Left renal pelvis (tissue), 4 donors: ENCODE results near the gene MCRIP1. TPM values are rescaled to one million over a fixed set of nuclear protein-coding genes. Genes with fewer than 3 reads are reported as not detected.

Source experiments
- DNase-seq, 4 donors: peaks; one replicate each; pipeline ENCODE4 v3.0.0-alpha.2; 2013; ENCODE audit warnings: low read depth in 4 of 4, low spot score in 3 of 4
- polyA plus RNA-seq, 4 donors: library from polyadenylated mRNA; unstranded; fragments of 120-200 nt; gene quantifications; one replicate each; pipeline ENCODE4 v1.2.1, GENCODE V29; 2013; ENCODE audit not compliant: insufficient read length in 4 of 4

The MCRIP1 gene
- polyA plus RNA-seq, 4 donors = 76.5 to 114 (median 90.4) TPM

DNA sequence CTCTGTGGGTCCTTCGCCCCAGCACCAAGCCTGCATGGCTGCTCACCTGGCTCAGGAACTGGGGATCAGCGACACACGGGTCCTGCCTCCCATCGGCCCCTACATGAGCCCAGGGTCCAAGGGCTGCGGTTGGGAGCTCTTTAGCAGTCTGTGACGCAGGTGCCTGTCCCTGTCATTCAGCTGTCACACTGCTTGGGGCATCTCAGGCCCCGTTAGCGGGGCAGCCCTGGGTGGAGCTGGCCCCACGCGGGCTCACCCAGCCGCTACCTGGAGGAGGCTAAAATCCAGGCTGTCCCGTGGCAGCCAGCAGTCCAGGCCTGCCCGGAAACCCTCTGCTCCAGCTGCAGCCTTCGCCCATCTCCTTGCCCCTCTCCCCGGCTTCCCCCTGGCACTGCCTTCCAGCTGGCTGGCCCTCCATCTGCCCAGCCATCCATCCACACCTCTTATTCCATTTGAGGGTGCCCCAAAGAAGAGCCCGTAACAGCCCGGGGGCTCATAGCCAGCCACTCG, 25.8 kb downstream of the MCRIP1 start:
- DNase-seq = no peak

- DNase-seq = no peak
These were observed 26.5 kb downstream of the MCRIP1 start for GRCh38 chr17:81806461-81807209.

- DNase-seq = no peak
These were observed 27.2 kb downstream of the MCRIP1 start for GRCh38 chr17:81805707-81806460.

GRCh38 chr17:81804559-81805399, 28.3 kb downstream of the MCRIP1 start:
- no peak for DNase-seq

DNA sequence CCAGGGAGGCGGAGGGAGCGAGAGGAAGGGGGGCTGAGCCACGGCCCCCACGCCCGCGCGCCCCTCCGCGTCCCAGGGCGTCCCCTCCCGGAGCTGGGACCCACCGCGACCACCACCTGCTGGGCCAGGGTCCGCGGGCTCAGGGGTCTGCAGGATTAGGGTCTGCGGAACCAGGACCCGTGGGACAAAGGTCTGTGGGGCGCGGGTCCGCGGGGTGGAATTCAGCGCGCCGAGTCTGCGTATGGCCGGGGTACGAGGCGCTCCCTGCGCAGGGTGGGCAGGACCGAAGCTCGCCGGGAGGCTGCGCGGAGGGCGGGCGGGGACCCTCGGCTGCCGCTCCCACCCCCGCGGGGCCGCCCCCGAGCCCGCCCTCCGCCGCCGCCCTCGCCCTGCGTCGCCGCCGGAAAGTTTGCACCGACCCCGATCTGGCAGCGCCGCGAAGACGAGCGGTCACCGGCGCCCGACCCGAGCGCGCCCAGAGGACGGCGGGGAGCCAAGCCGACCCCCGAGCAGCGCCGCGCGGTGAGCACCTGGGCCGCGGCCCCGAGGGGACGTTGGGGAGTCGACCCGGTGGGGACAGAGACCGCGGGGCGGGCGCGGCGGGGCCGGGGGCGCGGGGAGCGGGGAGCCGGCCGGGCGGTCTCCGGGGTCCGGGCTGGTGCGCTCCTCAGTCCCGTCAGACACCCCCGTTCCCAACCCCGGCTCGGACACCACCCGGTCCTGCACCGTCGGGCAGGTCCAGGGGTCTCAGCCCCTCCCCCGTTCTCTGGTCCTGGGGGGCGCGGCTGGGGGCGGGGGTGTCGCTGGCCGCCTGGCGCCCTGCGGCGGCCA, 29.1 kb downstream of the MCRIP1 start, which contains the start of gene GCGR:
Gene GCGR (plus strand): TSS at position 423 of the 831 bp plus-strand sequence. CDS start 4,869 bp downstream, outside the sequence.
- DNase-seq = no peak

- DNase-seq = no peak
These were observed 30.0 kb downstream of the MCRIP1 start for GRCh38 chr17:81802856-81803643.

DNA sequence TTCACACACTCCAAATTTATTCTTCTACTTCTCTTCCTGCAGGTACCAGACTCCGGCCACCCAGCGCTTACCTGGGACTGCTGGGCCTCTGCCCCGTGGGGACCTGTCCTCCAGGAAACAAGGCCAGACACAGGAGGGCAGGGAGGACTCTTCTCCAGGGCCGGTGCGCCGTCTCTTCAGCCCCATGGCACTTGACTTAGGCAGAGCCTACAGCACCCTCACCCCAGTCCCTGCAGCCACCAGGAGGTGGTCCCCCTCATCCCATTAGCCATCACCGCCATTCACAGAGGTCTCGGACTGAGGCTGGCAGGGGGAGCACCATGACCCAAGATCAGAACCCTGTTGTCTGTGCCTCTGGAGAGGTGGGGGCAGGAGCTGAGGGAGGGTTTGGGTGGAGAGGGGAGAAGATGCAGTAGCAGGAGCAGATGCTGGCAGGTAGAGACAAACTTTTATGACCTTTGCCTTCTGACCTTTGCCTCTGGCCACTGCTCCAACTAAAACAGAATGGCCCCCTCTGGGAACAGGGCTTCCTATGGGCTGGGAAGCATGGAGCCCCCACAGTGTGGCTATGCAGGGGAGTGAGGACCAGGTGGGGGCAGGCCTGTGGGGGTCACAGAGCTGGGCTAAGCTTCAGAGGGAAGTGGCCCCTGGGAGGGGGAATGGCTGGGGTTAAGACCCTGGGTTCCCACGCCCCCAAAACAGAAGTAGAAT, 30.9 kb downstream of the MCRIP1 start:
- no peak for DNase-seq

DNA sequence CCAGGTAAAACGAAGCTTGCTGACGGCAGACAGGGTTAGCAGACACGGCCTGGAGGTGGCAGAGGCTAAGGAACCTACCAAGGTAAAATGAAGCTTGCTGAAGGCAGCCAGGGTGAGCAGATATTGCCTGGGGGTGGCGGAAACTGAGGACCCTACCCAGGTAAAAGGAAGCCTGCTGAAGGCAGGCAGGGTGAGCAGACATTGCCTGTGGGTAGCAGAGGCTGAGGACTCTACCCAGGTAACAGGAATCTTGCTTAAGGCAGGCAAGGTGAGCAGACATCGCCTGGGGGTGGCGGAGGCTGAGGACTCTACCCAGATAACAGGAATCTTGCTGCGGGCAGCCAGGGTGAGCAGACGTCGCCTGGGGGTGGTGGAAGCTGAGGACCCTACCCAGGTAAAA, 31.8 kb downstream of the MCRIP1 start:
- no peak for DNase-seq

DNA sequence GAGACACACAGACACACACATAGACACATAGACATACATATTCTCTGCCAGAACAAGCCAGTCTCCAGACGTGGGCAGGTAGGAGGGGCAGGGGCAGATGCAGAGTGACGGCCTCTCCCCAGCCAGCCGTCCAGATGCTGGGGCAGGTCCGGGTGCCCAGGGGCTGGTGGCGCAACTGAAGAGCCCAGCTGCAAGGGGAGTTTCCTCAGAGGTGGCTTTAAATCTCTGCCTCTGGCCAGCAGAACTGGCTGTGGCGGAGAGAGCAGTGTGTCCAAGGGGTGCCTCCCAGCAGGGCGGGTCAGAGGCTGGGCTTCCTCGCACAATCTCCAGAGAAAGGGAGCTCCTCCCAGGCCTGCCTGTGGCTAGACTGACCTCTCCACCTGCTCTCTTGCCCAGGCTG, 38.6 kb downstream of the MCRIP1 start:
- no peak for DNase-seq

DNA sequence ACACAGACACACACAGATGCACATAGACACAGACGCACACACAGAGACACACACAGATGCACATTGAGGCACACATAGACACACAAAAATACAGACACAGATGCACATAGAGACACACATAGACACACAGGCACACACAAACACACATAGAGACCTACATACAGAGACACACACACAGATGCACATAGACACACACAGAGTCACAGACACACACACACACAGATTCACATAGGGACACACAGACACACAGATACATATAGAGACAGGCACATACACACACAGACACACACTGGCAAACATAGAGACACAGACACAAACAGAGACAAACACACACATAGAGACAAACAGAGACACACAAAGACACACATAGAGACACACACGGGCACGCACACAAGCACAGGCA, 39.0 kb downstream of the MCRIP1 start:
- DNase-seq = no peak

GRCh38 chr17:81792675-81793615, 40.1 kb downstream of the MCRIP1 start:
- DNase-seq = no peak

Other genes with a start within 250 kb of the MCRIP1 start
- gene NPLOC4, start 196.2 kb downstream of the MCRIP1 start, polyA plus RNA-seq = 10 to 100 TPM; 45.0 to 70.0 (median 57.1) TPM
- 1 to 10 TPM; 2.0 to 6.9 (median 2.2) TPM for gene TSPAN10, start 196.1 kb downstream of the MCRIP1 start, polyA plus RNA-seq
- 10 to 100 TPM in 3 of 4 donors, 1 to 10 TPM in 1; 6.2 to 15.0 (median 13.1) TPM for gene PDE6G, start 176.7 kb downstream of the MCRIP1 start, polyA plus RNA-seq
- gene OXLD1, start 166.7 kb downstream of the MCRIP1 start, polyA plus RNA-seq = 10 to 100 TPM in 3 of 4 donors, 1 to 10 TPM in 1; 9.6 to 21.6 (median 12.3) TPM
- 10 to 100 TPM in 3 of 4 donors, 1 to 10 TPM in 1; 9.6 to 18.5 (median 14.0) TPM for gene CCDC137, start 166.6 kb downstream of the MCRIP1 start, polyA plus RNA-seq
- gene ARL16, start 149.5 kb downstream of the MCRIP1 start, polyA plus RNA-seq = 10 to 100 TPM; 34.7 to 52.6 (median 43.6) TPM
- gene HGS, start 149.3 kb downstream of the MCRIP1 start, polyA plus RNA-seq = 100 to 1,000 TPM in 1 of 4 donors, 10 to 100 TPM in 3; 88.9 to 110 (median 96.0) TPM
- gene MRPL12, start 129.9 kb downstream of the MCRIP1 start, polyA plus RNA-seq = 10 to 100 TPM; 26.8 to 53.8 (median 41.6) TPM
- gene SLC25A10, start 121.0 kb downstream of the MCRIP1 start, polyA plus RNA-seq = 10 to 100 TPM in 3 of 4 donors, 1 to 10 TPM in 1; 7.1 to 20.5 (median 12.5) TPM
- 10 to 100 TPM in 2 of 4 donors, 1 to 10 TPM in 2; 1.2 to 18.6 (median 9.1) TPM for gene GCGR, start 29.1 kb downstream of the MCRIP1 start, polyA plus RNA-seq
- under 1 TPM in 3 of 4 donors, not detected in 1; 0.14 to 0.58 (median 0.26) TPM for gene PPP1R27, start 1.8 kb upstream of the MCRIP1 start, polyA plus RNA-seq
- 100 to 1,000 TPM; 409 to 482 (median 447) TPM for gene P4HB, start 27.2 kb upstream of the MCRIP1 start, polyA plus RNA-seq
- gene ARHGDIA, start 38.0 kb upstream of the MCRIP1 start, polyA plus RNA-seq = 100 to 1,000 TPM; 165 to 238 (median 183) TPM
- 10 to 100 TPM; 66.2 to 85.2 (median 73.7) TPM for gene ALYREF, start 58.3 kb upstream of the MCRIP1 start, polyA plus RNA-seq
- gene ANAPC11, start 58.4 kb upstream of the MCRIP1 start, polyA plus RNA-seq = 100 to 1,000 TPM in 1 of 4 donors, 10 to 100 TPM in 3; 69.4 to 105 (median 73.2) TPM
- gene NPB, start 68.9 kb upstream of the MCRIP1 start, polyA plus RNA-seq = 1 to 10 TPM in 1 of 4 donors, under 1 TPM in 3; 0.33 to 1.4 (median 0.50) TPM
- 10 to 100 TPM; 13.4 to 47.8 (median 41.3) TPM for gene PCYT2, start 78.1 kb upstream of the MCRIP1 start, polyA plus RNA-seq
- gene SIRT7, start 84.9 kb upstream of the MCRIP1 start, polyA plus RNA-seq = 10 to 100 TPM in 3 of 4 donors, 1 to 10 TPM in 1; 7.7 to 22.0 (median 11.1) TPM
- gene MAFG, start 94.4 kb upstream of the MCRIP1 start, polyA plus RNA-seq = 10 to 100 TPM in 3 of 4 donors, 1 to 10 TPM in 1; 9.6 to 14.8 (median 12.0) TPM
- 10 to 100 TPM; 29.4 to 75.5 (median 31.5) TPM for gene PYCR1, start 104.0 kb upstream of the MCRIP1 start, polyA plus RNA-seq
- under 1 TPM in 3 of 4 donors, not detected in 1; 0.07 to 0.26 (median 0.07) TPM for gene MYADML2, start 113.9 kb upstream of the MCRIP1 start, polyA plus RNA-seq
- 1 to 10 TPM in 3 of 4 donors, under 1 TPM in 1; 0.30 to 3.0 (median 2.4) TPM for gene NOTUM, start 127.9 kb upstream of the MCRIP1 start, polyA plus RNA-seq
- gene ASPSCR1, start 144.3 kb upstream of the MCRIP1 start, polyA plus RNA-seq = 10 to 100 TPM; 19.5 to 39.0 (median 23.1) TPM
- 10 to 100 TPM; 32.0 to 50.3 (median 34.4) TPM for gene CENPX, start 189.6 kb upstream of the MCRIP1 start, polyA plus RNA-seq
- 10 to 100 TPM in 3 of 4 donors, 1 to 10 TPM in 1; 9.7 to 18.1 (median 12.1) TPM for gene LRRC45, start 190.0 kb upstream of the MCRIP1 start, polyA plus RNA-seq
- gene RAC3, start 198.4 kb upstream of the MCRIP1 start, polyA plus RNA-seq = 10 to 100 TPM; 10.2 to 14.1 (median 12.1) TPM
- 10 to 100 TPM; 35.6 to 91.2 (median 78.5) TPM for gene DCXR, start 204.4 kb upstream of the MCRIP1 start, polyA plus RNA-seq
- gene RFNG, start 218.5 kb upstream of the MCRIP1 start, polyA plus RNA-seq = 10 to 100 TPM; 36.9 to 61.9 (median 40.6) TPM
- gene GPS1, start 218.6 kb upstream of the MCRIP1 start, polyA plus RNA-seq = 100 to 1,000 TPM in 2 of 4 donors, 10 to 100 TPM in 2; 70.7 to 141 (median 101) TPM
- gene DUS1L, start 232.5 kb upstream of the MCRIP1 start, polyA plus RNA-seq = 100 to 1,000 TPM in 1 of 4 donors, 10 to 100 TPM in 3; 52.7 to 105 (median 69.9) TPM